ENCODE data around the gene FAM124B.
"Not testable (repeated sequence)": the region's sequence is repeated elsewhere in the genome, so short reads cannot be mapped to it uniquely, and the experiment has no call there.

DNA sequence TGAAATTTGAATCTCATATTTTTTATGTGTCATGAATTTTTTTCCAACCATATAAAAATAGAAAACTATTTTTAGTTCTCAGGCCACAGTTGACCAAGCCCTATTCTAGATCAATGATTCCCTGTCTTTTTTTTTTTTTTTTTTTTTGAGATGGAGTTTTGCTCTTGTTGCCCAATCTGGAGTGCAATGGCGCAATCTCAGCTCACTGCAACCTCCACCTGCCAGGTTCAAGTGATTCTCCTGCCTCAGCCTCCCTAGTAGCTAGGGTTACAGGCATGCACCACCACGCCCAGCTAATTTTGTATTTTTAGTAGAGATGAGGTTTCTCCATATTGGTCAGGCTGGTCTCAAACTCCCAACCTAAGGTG, 19.6 kb downstream of the FAM124B start:
- not testable (repeated sequence) for TF ChIP-seq CTCF (IDR thresholded peaks at IDR 0.05); ZFX (IDR thresholded peaks at IDR 0.05; ENCODE audit: borderline replicate concordance)

Measured in 22Rv1 (cell line).